DND-41 (cell line): ENCODE results near the gene JUP.

ENCODE experiments used
- EZH2 ChIP-seq: IDR thresholded peaks from 3 replicates; pipeline ENCODE4 v1.6.1; 2012; ENCODE audit warnings: borderline replicate concordance, low read depth, mild to moderate bottlenecking, moderate library complexity, low read length, inconsistent platforms; ENCODE audit not compliant: severe bottlenecking
- TF ChIP-seq, protein P1 (sequence below): IDR thresholded peaks from 2 replicates; pipeline ENCODE4 v1.5.1; 2012; ENCODE audit warnings: borderline replicate concordance, low read length, moderate library complexity, mild to moderate bottlenecking; ENCODE audit not compliant: poor library complexity, severe bottlenecking; ENCODE audit errors: extremely low read depth

DNA sequence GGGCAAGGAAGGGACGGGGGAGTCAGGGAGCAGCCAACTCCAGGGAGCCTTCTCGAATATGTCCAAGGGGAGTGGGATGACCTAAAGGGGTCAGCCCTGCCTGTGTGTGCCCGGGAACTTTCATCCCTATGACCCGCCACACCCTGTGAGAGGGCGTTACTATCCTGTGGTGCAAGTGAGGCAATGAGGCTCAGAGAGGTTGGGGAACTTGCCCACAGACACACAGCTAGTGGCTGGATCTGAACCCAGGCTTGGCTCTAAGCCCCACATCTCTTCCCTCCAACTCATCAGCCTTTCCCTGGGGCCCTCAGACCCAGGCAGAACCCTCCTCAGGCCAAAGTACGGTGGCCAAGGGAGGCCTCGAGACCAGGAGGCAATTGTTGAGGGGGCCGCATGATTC, 23.2 kb downstream of the JUP start:
- TF ChIP-seq, protein P1, sequence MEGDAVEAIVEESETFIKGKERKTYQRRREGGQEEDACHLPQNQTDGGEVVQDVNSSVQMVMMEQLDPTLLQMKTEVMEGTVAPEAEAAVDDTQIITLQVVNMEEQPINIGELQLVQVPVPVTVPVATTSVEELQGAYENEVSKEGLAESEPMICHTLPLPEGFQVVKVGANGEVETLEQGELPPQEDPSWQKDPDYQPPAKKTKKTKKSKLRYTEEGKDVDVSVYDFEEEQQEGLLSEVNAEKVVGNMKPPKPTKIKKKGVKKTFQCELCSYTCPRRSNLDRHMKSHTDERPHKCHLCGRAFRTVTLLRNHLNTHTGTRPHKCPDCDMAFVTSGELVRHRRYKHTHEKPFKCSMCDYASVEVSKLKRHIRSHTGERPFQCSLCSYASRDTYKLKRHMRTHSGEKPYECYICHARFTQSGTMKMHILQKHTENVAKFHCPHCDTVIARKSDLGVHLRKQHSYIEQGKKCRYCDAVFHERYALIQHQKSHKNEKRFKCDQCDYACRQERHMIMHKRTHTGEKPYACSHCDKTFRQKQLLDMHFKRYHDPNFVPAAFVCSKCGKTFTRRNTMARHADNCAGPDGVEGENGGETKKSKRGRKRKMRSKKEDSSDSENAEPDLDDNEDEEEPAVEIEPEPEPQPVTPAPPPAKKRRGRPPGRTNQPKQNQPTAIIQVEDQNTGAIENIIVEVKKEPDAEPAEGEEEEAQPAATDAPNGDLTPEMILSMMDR: no peak
- no peak for TF ChIP-seq EZH2
